CMK (cell line): Measurements from ENCODE around the gene ARID1B.

Experiments used
- DNase-seq: peaks from one replicate; pipeline ENCODE4 v3.0.0-alpha.2; 2010; ENCODE audit warnings: low read depth

ARID1B gene

DNA sequence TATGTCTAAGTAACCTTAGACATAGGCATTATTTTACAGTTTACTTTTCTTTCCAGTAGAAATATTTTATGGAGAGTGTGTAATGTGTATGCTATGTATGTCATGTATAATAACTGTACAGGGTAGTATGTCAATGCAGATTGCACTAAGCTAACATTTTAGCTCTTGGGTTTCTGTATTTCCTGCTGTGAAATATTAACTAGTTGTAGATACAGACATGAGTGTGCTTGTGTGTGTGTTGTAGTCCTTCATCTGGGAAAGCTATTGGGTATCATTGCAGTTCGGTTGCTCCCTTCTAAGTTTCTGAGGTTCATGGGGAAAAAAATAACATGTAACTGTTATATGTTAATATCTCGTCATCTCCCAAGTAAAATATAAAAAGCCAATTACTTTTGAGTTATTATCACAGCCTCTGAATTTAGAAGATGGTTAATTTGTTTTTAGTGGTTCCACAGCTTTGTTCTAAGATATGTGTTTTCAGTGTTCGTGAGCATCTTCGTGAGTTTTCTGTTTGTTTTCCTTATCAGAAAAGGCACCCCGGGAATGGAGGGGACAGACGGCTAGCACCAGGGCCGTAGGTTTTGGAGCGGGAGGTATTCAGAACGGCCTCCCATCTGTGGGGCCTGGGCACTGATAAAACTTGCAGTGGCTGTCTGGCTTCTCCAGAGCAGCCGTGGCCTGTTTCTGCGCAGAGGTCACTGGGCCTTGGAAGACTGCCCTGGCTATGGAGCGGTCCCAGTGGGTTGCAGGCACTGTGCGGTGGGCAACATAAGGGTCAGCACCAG lies 215.0 kb downstream of the ARID1B start:
- no peak for DNase-seq

DNA sequence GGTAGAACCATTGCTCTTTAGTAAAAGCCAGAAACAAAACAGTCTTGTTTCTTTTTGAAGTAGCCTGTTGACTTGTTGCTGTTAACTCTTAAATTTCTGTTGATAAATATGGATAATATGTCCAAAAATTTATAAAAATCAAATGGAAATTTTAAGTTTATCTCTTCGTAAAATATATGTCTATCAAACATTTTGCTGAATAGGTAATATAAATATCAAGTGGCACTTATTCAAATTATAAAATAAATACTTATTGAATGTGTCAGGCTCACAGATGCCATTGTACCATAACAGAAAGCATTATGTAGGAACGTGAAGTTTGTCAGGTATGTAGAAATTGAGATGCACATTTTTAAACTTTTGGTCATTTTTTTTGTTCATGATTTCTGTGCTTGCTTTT lies 216.5 kb downstream of the ARID1B start:
- DNase-seq, result no peak

DNA sequence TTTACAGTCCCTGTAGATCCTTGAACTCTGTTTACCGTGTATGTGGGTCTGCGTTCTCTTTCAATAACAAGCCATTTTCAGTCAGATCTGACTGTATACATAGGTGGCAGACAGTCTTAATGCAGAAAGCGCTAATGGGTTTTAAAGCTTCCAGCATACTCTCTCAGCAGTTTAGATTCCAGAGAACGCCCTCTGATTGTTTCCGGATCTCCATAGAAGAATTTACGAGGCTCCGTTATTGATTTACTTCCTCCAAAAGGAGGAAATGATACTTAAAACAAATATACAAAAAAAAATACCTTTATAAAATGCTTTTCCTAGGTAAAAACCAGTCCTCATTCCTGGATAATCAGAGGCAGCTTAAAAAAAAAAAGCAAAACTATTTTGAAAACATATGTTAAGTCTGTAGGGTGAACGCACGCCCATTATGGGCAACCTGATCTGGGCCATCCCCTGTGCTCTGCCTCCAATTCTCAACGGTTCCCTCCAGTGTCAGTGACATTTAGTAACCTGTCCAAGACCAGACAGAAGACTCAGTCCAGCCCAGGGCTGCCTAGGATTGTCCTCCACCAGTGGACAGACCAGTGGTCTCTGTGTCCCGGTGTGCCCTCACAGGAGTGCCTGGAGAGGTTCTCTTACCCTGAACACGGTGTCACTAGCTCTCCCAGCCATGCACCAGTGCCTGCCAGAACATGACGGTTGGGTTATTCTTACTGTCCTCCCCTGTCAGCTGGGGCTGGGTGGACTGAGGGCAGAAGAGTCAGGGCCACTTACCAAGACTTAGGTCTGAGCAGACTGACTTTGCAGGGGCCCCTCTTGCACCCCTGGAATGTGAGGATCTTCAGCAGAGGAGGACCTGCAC lies 217.3 kb downstream of the ARID1B start:
- DNase-seq, result no peak

DNA sequence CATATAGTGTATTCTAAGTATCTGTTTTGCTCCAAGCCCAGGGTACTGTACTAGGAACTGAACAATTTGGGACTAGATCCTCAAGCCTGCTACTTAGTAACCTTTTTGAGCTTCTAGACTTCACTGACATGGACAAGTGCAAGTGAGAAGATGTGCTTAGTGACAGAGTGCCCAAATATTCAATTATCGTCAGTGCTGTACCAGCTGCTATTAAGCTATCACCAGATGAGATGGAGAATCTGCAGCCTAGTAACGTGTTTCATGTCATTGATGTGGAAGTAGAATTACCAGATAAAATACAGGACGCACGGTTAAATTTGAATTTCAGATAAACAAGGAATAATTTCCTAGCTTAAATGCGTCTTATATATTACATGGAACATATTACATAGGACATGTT lies 218.3 kb downstream of the ARID1B start:
- no peak for DNase-seq

DNA sequence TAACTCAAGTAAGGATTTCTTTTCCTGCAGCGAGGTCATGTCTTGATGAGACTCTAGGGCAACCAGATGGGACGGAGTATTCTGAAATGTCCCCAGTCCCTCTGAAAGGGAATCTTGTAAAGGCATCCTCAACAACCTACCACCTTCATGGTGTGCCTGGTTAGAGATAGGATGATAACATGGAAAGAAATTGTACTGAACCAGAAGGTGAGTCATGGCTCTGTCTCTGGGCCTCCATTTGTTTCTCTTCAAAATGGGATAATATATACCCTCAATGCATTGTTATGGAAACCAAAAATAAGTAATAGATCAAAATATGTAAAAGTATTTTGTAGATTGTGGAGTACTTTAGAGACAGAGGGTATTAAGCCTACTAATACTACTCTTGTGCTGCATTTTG lies 219.1 kb downstream of the ARID1B start:
- DNase-seq, result no peak

DNA sequence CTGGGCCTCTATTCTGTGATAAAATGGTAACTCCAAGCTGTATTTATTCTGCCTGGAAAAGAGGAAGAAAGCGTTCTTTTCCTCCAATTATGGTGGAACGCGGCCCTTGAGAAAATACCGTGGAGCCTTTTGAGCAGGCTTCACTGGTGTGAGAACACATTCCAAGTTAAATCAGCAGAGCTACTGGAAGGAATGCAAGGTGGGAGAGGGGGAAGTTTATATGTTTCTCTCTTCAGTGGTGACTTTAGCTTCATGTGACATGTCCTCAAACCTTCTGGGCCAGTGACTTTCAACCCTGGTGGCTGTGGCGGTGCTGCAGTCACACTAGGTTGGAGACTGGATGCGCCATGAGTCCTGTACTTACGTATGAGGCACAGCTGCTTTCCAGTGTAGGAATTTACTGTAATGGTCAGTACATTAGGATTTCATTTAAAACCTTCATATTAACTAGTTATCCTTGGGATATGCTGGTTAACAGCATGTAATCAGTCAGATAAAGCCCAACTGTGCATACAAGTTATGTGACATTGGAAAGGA lies 221.7 kb downstream of the ARID1B start:
- DNase-seq, result no peak

DNA sequence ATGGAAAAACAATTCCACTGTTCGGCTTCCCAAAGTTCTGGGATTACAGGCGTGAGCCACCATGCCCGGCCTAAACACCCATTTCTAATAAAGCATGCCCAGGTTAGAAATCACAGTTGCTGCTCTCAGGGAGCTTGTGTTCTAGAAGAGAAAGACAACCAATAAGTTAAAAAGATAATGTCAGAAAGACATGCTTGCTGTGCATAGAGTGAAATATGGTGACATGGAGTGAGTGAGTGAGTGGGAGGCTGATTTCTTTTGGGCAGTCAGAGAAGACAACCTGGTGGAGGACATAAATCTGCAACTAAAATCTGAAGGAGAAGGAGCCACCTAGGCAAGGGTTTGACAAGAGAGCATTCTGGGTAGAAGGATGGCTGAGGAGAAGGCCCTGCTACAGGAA lies 222.6 kb downstream of the ARID1B start:
- DNase-seq, result no peak

DNA sequence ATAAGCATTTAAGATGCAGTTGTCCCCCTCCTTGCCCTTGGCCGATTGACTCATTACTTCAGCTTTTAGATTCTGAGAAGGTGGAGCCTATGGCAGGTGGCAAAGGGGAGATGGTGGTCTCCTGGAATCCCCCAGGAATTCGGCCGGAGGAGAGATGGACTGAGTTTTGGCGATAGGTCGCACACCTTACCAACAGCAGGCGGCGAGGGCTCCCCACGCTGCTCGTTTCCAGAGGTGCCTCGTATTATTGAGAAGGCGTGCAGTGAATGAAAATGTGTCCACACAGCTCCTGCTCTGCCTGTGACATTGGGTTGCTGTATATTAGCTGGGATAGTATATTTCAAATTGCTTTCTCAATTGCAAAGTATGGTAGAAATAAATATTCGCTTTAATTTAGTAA lies 224.5 kb downstream of the ARID1B start:
- DNase-seq, result no peak

DNA sequence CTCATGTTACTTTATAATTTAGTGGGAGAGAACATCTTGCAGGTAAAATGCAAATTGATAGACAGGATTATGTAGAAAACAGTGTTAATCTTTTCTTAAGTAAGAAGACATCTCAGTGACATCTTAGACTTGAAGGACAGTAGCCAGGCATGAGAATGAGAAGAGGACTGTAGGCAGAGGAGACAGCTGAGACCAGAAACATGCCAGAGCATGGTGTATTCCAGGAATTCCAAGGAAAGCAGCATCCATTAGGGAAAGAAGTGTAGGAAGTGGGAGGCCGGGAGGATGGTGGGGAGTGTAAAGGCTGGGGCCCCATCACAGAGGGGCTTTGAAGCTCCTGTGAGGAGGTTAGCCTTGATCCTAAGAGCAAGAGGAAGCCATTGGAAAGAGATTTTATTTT lies 225.6 kb downstream of the ARID1B start:
- DNase-seq, result no peak

DNA sequence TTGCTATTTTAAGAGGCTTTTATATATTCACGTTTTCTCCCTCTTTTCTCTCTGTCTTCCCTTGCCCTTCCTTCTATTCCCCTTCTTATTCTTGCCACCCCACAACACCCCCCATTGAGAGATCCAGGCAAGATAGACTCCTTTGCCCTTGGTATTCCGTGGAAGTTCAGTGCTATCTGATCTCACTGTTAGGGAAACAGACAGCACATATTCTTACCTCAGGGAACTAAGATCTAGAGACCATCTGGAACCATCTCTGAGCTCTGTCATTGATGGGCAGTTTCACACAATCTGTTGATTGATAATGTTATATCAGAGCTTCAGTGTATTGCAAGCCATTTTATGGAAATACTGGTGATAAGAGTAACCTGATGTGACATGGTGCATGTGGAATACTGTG lies 228.8 kb downstream of the ARID1B start:
- DNase-seq, result no peak

DNA sequence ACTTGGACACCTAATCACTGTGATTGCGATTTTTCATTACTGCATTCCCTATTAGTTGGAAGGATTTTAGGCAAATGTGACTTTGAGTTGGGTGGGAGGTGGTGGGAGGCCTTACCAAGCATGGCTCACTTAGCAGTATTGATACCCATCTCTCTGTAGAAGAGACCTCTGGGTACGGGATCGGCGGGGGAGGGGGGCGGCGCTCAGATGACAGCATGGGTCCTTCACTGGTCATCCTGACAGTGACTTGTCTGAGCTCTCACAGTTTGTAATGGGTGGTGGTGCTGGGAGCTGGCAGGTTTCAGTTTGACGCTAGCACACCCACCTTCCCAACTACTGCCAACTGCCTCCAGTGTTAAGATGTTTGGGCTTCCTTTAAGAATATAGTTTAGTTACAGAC lies 231.4 kb downstream of the ARID1B start:
- DNase-seq, result no peak

DNA sequence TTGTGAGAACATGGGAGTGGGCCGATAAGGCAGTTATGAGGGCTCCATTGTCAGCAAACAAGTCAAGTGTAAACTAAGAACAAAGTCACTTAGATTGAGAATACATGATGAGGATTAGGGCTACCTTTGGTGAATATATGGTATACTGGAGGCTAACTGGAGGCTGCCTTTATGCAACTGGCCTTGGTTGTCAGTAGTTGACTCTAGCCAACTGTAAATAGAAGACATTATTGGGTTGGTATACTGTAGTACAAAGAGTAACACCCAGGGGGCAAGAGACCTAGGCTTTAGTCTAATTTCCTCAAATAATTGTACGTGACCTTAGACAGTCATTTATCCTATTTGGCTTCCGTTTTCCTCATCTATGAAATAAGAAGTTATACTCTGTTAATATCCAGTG lies 235.2 kb downstream of the ARID1B start:
- no peak for DNase-seq

DNA sequence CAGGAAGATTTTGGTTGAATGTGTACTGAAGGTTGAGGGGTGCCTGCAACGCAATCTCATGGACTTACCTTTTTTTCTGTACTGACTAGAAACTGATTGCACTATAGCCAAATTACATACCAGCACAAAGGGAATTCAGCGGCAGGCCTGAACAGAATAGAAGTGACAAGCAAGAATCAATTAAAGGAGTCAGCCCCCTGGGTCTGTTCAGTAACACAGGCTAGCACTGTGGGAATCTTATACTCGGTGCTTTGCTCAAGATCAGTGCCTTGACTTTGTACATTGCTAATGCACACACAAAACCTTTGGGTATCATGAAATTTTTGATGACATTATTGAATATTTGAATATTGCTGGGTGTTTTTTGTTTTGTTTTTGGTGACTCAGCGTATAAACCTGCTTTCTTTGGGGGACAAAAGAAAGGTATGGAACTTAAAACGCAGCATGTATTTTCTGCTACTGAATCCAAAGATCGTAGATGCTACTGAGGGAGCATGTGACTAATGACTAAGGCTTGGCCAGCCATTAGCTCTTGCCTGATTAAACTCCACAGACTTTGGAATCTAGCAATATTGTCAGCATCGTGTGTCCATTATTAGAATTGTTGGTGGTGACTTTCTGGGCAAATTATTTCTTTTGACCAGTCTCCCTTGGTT lies 236.6 kb downstream of the ARID1B start:
- no peak for DNase-seq

DNA sequence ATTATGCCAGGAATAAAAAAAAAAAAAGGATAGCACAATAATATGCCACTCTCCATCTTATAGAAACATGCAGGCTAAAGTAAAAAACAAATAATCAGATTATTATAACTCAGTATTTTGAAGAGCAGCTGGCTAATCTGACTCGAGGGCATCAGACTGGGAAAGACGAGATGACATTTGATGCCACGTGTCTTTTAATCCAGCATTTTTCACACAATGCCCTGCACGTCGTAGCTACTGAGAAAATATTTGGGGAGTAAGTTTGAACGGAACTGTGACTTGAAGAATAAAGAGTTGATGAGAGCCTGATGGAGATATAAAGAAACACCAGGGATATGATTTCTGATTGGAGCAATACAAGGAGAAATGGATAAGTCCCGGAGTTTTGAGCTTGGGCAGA lies 237.7 kb downstream of the ARID1B start:
- DNase-seq, result no peak

DNA sequence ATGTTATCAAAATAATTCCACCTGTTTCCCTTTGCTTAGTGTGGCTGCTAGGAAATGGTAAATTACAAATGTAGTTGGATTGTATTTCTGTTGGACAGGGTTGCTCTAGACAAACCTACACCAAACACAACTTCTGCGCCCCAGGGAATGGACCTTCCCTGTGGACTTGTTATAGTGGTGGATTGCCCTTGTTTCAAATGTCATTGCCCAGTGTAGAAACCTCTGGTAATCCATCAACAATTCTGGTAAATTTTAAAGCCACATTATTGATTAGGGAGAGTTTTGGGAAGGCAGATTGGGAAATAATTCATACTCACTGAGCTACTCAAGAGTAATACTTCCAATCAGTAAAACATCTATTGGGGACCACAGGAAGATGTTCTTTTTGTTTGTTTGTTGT lies 239.8 kb downstream of the ARID1B start:
- DNase-seq, result no peak

DNA sequence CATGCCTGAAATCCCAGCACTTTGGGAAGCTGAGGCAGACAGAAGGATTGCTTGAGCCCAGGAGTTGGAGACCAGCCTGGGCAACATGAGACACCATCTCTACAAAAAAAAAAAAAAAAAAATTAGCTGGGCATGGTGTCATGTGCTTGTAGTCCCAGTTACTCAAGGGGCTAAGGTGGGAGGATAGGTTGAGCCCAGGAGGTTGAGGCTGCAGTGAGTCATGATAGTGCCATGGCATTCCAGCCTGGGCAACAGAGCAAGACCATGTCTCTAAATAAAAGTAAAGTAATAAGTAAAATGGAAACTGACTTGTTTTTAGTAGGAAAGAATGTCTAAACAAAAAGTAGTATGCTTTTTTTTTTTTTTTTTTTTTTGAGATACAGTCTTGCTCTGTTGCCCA lies 240.7 kb downstream of the ARID1B start:
- no peak for DNase-seq

DNA sequence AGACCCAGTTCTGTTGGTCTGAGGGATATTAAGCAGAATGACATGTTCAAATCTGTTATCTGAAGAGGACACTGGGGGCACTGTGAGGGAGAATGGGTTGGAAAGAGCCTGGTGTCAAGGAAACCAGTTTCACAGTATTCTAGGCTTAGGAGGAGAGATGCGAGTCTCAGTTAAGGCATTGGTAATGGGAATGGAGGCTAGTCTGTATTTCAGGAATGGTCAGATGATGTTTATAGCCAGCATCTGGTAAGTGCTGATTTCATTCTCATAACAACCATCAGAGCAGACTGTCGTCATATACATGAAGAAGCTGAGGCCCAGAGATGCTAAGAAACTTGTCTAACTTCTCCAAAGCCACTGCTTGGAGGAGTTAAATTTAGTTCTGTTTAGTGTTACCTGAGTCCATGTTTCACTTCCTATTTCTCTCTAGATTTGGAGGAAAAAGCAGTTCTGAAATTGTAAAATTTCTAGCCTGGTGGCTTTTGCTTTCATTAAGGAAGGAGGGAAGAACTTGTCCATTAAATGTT lies 242.0 kb downstream of the ARID1B start:
- no peak for DNase-seq

DNA sequence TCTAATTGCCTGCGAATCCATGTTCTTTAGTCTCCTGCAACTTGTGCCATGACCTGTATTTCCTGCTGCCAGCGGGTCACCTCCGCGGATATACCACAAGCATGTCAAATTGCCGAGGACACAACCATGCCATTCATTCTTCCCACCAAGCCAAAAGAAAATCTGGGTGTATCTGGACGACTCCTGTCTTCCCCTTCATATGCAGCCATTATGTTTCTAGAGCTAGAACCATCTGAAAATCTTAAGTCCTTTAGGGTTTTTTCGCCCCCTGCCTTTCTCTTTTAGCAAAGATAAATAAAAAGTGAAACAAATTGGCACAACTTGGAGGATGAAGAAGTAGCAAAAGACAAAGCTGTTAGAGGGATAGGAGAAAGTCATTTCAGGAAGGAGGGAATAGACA lies 242.6 kb downstream of the ARID1B start:
- DNase-seq, result no peak

DNA sequence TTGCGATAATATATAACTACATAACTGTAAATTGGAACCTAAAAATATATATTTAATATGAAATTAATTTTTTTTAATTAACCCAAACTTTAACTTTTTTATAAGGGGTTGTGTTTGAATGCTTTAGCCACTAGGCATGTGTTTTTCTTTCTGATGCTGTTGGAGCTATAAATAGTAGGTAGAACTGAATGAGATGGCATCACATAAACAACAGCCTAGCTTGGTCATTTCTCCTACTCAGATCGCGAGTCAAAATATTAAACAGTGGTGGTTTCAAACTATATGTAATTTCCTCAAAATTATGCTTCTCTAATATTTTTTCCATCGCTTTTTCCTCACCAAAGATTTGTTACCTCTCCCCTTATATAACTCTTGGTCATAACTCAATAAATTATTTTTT lies 243.2 kb downstream of the ARID1B start:
- DNase-seq, result no peak

DNA sequence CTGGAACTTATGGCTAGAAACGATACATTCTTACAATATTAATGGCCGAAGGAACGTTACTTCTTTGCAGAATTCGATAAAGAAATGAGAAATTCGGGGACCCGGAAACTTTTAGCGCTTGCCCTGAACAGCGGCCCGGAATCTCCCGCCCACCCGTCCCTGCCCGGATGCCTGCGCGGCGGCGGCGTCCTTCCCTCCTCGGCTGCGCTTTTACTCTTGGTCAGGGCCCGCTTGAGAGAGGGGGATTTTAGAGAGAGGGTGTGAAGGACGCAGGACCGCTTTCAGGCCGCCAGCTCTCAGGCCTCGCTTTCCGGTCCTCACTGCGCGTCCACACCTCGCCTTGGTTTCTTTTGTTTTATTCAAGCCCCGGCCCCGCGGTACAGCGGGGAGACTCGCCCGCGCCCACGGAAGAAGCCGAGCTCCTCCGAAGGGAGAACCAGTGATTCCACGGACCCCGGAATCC lies 243.7 kb downstream of the ARID1B start:
- DNase-seq, result peak; percentile 43

DNA sequence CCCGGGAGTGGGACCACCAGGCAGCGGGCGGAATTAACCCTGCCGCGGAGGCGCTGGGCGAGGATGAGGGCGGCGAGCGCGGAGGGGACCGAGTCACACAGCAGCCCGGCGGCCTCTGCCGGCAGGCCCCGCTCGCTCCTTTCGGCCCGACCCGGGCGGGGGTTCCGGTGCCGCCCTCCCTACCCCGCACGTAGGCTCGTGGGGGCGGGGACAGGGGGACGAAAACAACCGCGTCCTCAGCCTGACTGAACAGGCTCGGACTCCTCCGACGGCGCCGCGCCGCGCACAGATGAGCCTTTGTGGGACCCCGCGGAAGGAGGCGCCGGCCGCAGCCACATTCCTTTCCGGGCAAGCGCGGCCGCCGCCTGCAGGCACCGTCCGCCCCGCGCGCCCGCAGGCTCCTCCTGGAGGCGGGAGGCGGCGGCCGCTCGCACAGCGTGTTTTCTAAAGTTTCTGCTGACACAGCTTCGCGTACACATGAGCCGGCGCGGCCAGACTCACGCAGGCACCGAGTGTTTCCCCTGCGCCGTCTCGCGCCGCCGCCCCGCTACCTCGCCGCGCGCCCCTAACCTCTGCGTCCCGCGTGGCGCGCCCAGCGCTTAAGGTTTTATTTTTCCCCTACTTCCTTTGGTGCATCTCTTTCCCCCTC lies 244.3 kb downstream of the ARID1B start:
- DNase-seq, result peak; percentile 70
